Gastrocnemius medialis (tissue), 4 donors: ENCODE data around the gene CES4A. TPM values are rescaled to one million over a fixed set of nuclear protein-coding genes. Genes with fewer than 3 reads are reported as not detected.

Experiments used
- ATAC-seq, 2 donors: fragments of 150-250 bp; one replicate each; pipeline ENCODE4 v1.9.1; 2016
- DNase-seq, 2 donors: peaks; one replicate each; pipeline ENCODE4 v3.0.0-alpha.2; 2019
- H3K27ac ChIP-seq, 4 donors: fragments of 200-600 bp; sonication (generic); 1 replicate in 1 of 4; 2 replicates in 3 of 4; pipeline ENCODE4 v1.5.1; 2016 to 2018; ENCODE audit warnings: mild to moderate bottlenecking in 2 of 4, moderate library complexity in 1 of 4
- H3K27me3 ChIP-seq, 3 donors: fragments of 200-600 bp; sonication (generic) in 2 of 3; 1 replicate in 1 of 3; 2 replicates in 2 of 3; pipeline versions ENCODE4 v1.5.1 to v1.6.0; 2016 to 2019; ENCODE audit warnings: mild to moderate bottlenecking in 1 of 3, moderate library complexity in 1 of 3
- H3K36me3 ChIP-seq, 2 donors: fragments of 200-600 bp; sonication (generic) in 1 of 2; one replicate each; pipeline ENCODE4 v1.5.1; 2017 to 2018
- H3K4me1 ChIP-seq, 2 donors: fragments of 200-600 bp; sonication (generic) in 1 of 2; one replicate each; pipeline ENCODE4 v1.5.1; 2016 to 2017; ENCODE audit warnings: mild to moderate bottlenecking in 2 of 2
- H3K4me3 ChIP-seq, 4 donors: fragments of 200-600 bp; sonication (generic) in 3 of 4; 1 replicate in 1 of 4; 2 replicates in 3 of 4; pipeline ENCODE4 v1.5.1; 2016 to 2019; ENCODE audit warnings: mild to moderate bottlenecking in 2 of 4
- H3K9me3 ChIP-seq, 3 donors: fragments of 200-600 bp; sonication (generic) in 2 of 3; 1 replicate in 1 of 3; 2 replicates in 2 of 3; pipeline ENCODE4 v1.5.1; 2016 to 2019
- POLR2A ChIP-seq, 2 donors: fragments of 450-650 bp; IDR thresholded peaks; one replicate each; pipeline ENCODE4 v1.6.1; 2017; ENCODE audit warnings: antibody characterized with exemption in 2 of 2, mild to moderate bottlenecking in 2 of 2, moderate library complexity in 2 of 2
- in situ Hi-C, 4 donors: fragments of 200-750 bp; cut with MboI; loops; one replicate each; pipeline versions ENCODE4 v1.15.0 to v1.8.0; 2017; ENCODE audit warnings: low sequenced_read_pairs in 4 of 4
- intact Hi-C: fragments of 100-400 bp; cut with DNase I; formaldehyde crosslinking; loops from one replicate; pipeline ENCODE4 v1.15.1; 2023; ENCODE audit warnings: low total_unique reads
- total RNA-seq, 4 donors: library from RNA; depleted of rRNA; stranded (reverse); fragments of >200 nt; gene quantifications; one replicate each; pipeline versions ENCODE4 v1.1.0 to v1.2.3, GENCODE V29; 2016
- TF ChIP-seq, protein P1 (sequence below), 5 experiments: fragments of 450-650 bp in 3 of 5; fragments of 200-600 bp in 2 of 5; sonication (generic) in 2 of 5; IDR thresholded peaks in 4 of 5; conservative IDR thresholded peaks in 1 of 5; 1 replicate in 4 of 5; 2 replicates in 1 of 5; pipeline ENCODE4 v1.5.1; 2016 to 2019; ENCODE audit warnings: antibody characterized with exemption in 5 of 5, mild to moderate bottlenecking in 3 of 5, moderate library complexity in 3 of 5

Gene CES4A
- total RNA-seq, 4 donors from 2014 or later, result 12.0 to 82.7 (median 17.4) TPM

DNA sequence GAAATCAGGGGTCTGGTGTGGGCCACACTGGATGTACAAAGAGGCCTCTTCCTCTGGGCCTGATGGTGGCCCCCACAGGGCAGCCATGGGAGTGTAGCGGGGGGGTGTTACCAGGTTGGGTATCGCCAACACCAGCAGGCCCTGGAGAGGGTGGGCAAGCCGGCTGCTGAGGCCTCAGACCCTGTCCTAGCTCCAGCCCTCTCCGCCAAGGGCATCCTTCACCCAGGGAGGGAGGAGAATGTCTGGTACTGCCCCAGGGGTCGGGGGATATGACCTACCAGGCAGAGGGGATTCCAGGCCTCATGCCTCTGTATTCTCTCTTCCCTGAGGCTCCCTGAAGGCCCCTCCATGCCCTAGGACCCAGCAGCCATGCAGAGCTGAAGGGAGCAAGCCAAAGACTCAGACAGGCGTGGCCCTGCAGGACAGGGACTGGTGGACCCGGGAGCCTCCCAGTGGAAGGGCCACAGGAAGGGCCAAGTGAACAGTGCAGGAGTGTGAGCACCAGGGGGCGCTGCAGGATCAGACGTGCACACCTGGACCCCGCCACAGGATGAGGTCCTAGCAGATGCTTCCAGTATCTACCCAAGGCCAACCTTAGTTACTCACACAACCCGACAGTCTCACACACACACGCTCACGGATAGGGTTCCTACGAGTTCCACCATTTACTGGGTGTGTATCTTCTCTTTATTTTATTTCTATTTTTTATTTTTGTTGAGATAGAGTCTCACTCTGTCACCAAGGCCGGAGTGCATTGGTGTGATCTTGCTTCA, 10.9 kb upstream of the CES4A start:
- ATAC-seq, result peak; percentile 81 to 92
- in situ Hi-C loops, result loop anchor here in 3 of 4 donors (5.0 to 10.0 kb wide), 2 partner anchors 177 to 180 kb away; partner anchors contain the start of genes FBXL8 (in 3 of the 3), TRADD (in 3 of the 3) and B3GNT9 (in 1 of the 3)

DNA sequence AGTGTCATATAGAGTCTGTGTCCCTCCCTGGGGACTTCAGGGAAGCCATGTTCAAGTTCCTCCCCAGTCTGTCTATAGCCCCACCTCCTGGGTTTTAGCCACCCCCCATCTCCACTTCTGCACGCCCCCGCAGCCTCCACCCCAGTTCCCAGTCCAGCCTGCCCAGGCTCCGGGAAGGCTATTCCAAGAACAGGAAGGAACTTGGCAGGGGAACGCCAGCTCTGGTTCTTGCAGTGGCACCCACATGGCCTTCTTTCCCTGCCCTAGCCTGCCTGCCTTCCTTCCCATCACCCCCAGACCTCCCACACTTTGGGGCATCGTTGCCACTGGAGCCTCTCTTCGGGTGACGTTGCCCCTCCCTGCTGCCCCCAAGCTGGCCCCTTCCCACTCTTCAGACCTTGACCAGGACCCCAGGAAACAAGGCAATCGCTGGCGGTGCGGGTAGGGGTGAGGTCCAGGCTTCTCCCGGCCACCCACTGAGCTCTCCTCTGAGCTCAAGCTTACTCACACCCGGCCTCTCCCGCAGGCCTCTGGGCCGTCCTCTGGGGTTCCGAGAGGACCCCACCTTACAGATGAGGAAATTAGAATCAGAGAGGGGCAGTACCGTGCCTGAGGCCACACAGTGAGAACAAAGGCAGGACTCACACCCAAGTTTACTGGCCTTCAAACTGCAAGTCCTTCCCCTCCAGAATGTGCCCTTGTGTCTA, 9.2 kb upstream of the CES4A start:
- DNase-seq (peak in 1 of 2 donors; percentile 36), ATAC-seq (no peak)
- Histone ChIP-seq H3K4me1 (peaks cover 0 to 10% of the 10 kb centered on the region in 2 donors), H3K27me3 (no peaks in the 10 kb centered on the region), H3K27ac (peak overlapping the region in 1 of 4 donors; percentile 10), H3K4me3 (no peak overlapping the region), H3K36me3 (no peaks in the 10 kb centered on the region), H3K9me3 (no peaks in the 10 kb centered on the region)
- TF ChIP-seq, protein P1, sequence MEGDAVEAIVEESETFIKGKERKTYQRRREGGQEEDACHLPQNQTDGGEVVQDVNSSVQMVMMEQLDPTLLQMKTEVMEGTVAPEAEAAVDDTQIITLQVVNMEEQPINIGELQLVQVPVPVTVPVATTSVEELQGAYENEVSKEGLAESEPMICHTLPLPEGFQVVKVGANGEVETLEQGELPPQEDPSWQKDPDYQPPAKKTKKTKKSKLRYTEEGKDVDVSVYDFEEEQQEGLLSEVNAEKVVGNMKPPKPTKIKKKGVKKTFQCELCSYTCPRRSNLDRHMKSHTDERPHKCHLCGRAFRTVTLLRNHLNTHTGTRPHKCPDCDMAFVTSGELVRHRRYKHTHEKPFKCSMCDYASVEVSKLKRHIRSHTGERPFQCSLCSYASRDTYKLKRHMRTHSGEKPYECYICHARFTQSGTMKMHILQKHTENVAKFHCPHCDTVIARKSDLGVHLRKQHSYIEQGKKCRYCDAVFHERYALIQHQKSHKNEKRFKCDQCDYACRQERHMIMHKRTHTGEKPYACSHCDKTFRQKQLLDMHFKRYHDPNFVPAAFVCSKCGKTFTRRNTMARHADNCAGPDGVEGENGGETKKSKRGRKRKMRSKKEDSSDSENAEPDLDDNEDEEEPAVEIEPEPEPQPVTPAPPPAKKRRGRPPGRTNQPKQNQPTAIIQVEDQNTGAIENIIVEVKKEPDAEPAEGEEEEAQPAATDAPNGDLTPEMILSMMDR (IDR thresholded peaks at IDR 0.05 in 4 of 5, conservative IDR thresholded peaks at IDR 0.05 in 1 of 5), result no peak
- no peak for TF ChIP-seq POLR2A (IDR thresholded peaks at IDR 0.05)
- in situ Hi-C loops, result loop anchor here in 3 of 4 donors (5.0 to 10.0 kb wide), 2 partner anchors 176 to 178 kb away; partner anchors contain the start of genes FBXL8 (in 3 of the 3), TRADD (in 3 of the 3) and B3GNT9 (in 1 of the 3)
- intact Hi-C loops, result no loop called here

More for the DNA sequence above, 10.9 kb upstream of the CES4A start:
- H3K27me3 ChIP-seq, result no peaks in the 10 kb centered on the region
- TF ChIP-seq, protein P1 (IDR thresholded peaks at IDR 0.05 in 4 of 5, conservative IDR thresholded peaks at IDR 0.05 in 1 of 5), result peak; percentile 96 to 99 (median 98)
- TF ChIP-seq POLR2A (IDR thresholded peaks at IDR 0.05), result no peak
- peak; percentile 81 to 88 for DNase-seq
- intact Hi-C loops, result loop anchor here (1.0 to 2.0 kb wide), 4 partner anchors 37 to 208 kb away; no protein-coding TSS in a partner anchor
- H3K4me3 ChIP-seq, result no peak overlapping the region
- H3K9me3 ChIP-seq, result no peaks in the 10 kb centered on the region
- H3K27ac ChIP-seq, result peak overlapping the region in 3 of 4 donors; percentile 23 to 47 (median 36)
- H3K4me1 ChIP-seq, result peaks cover 0 to 10% of the 10 kb centered on the region in 2 donors
- peaks cover 0 to 11% of the 10 kb centered on the region in 2 donors for H3K36me3 ChIP-seq

DNA sequence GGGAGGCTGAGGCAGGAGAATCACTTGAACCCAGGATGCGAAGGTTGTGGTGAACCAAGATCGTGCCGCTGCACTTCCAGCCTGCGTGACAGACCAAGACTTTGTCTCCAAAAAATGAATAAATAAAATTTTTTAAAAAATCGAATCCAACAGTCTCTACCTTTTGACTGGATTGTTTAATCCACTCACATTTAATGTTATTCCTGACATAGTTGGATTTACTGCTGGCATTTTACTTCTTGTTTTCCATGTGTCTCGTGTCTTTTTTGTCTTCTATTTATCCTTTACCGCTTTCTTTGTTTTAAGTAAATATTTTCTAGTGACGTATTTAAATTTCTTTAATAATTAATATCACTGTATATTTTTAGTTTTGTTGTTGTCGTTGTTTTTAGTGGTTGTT, 5.4 kb upstream of the CES4A start:
- DNase-seq (no peak), ATAC-seq (no peak)
- Histone ChIP-seq H3K36me3 (no peaks in the 10 kb centered on the region), H3K4me1 (peaks cover 0 to 7% of the 10 kb centered on the region in 2 donors), H3K4me3 (no peak overlapping the region), H3K27me3 (no peaks in the 10 kb centered on the region), H3K27ac (no peak overlapping the region), H3K9me3 (no peaks in the 10 kb centered on the region)
- in situ Hi-C loops, result no loop called here
- TF ChIP-seq, protein P1 (IDR thresholded peaks at IDR 0.05 in 4 of 5, conservative IDR thresholded peaks at IDR 0.05 in 1 of 5), result no peak
- no peak for TF ChIP-seq POLR2A (IDR thresholded peaks at IDR 0.05)
- intact Hi-C loops, result no loop called here

DNA sequence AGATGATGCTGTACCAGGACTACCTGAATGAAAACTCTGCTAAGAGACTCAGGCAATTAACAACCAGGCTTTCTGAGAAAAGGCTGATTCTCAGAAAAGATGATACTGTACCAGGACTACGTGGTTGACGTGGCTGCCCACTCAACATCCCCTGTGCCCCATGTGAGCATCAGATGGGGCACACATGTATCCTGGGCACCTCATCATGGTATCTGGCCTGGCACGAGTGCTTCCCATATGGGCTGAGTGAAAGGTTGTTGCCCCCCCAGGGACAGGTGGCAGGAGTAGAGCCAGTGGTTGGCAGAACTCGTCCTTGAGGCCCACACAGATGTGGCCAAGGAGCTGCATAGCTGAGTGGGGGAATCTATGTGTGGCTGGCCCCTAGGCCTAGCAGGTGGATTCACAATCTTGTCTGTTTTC, 3.5 kb upstream of the CES4A start:
- no peak overlapping the region for H3K27ac ChIP-seq
- DNase-seq, result no peak
- H3K27me3 ChIP-seq, result no peaks in the 10 kb centered on the region
- H3K36me3 ChIP-seq, result no peaks in the 10 kb centered on the region
- no peak for TF ChIP-seq POLR2A (IDR thresholded peaks at IDR 0.05)
- TF ChIP-seq, protein P1 (IDR thresholded peaks at IDR 0.05 in 4 of 5, conservative IDR thresholded peaks at IDR 0.05 in 1 of 5), result no peak
- ATAC-seq, result no peak
- H3K9me3 ChIP-seq, result no peaks in the 10 kb centered on the region
- no peak overlapping the region for H3K4me3 ChIP-seq
- H3K4me1 ChIP-seq, result no peaks in the 10 kb centered on the region
- in situ Hi-C loops (no loop called here), intact Hi-C loops (loop anchor here (2.0 kb wide), 1 partner anchor 174 kb away; the partner anchor contains the start of genes FBXL8 and TRADD)
